ENCODE results near the gene GPR108. TPM values are rescaled to one million over a fixed set of nuclear protein-coding genes. Genes with fewer than 3 reads are reported as not detected.
"Not testable (repeated sequence)": the region's sequence is repeated elsewhere in the genome, so short reads cannot be mapped to it uniquely, and the experiment has no call there.

The GPR108 gene
- total and polyA plus RNA-seq, 5 donors from 2014 or later, result 60.7 to 98.8 (median 86.2) TPM

GRCh38 chr19:6767357-6768235, 30.2 kb upstream of the GPR108 start, which contains the start of gene SH2D3A:
Gene SH2D3A (minus strand): TSS chr19:6767435. CDS start chr19:6763748, 3,687 bp downstream.
- Histone ChIP-seq H3K36me3 (ENCODE audit: control insufficient read depth, insufficient read depth, low read length) (peaks cover 11% of the 10 kb centered on the region), H3K9me3 (ENCODE audit: control insufficient read depth in 2 of 2, low read length in 2 of 2) (no peaks in the 10 kb centered on the region), H3K4me1 (ENCODE audit: control insufficient read depth, insufficient read depth, low read length, poor library complexity, severe bottlenecking) (peaks cover 35% of the 10 kb centered on the region), H3K27me3 (ENCODE audit: control insufficient read depth, insufficient read depth, low read length) (no peaks in the 10 kb centered on the region), H3K27ac (ENCODE audit: insufficient read depth, low read length, poor library complexity, severe bottlenecking) (peak within 1 kb of the TSS; percentile 96), H3K4me3 (ENCODE audit: low read depth, low read length) (peak within 1 kb of the TSS; percentile 90)
- H3K27me3 Mint-ChIP-seq, result no peaks in the 10 kb centered on the region
- ATAC-seq (ENCODE audit: low read depth in 2 of 2) (peak; percentile 78), DNase-seq (peak; percentile 92 to 96 (median 94))
- no peaks in the 10 kb centered on the region for H3K9me3 Mint-ChIP-seq
- H3K36me3 Mint-ChIP-seq, result no peaks in the 10 kb centered on the region
- H3K4me3 Mint-ChIP-seq, result peak within 1 kb of the TSS; percentile 87 to 93 (median 93)
- peaks cover 6 to 69% (median 31%) of the 10 kb centered on the region in 4 donors for H3K4me1 Mint-ChIP-seq
- H3K27ac Mint-ChIP-seq, result peak within 1 kb of the TSS; percentile 92 to 96 (median 94)

GRCh38 chr19:6767081-6767356, 29.6 kb upstream of the GPR108 start:
- Mint-ChIP-seq H3K9me3 (no peaks in the 10 kb centered on the region), H3K36me3 (no peaks in the 10 kb centered on the region), H3K4me1 (peaks cover 6 to 64% (median 29%) of the 10 kb centered on the region in 4 donors), H3K27ac (peak overlapping the region; percentile 92 to 96 (median 94)), H3K27me3 (no peaks in the 10 kb centered on the region), H3K4me3 (peak overlapping the region; percentile 87 to 93 (median 93))
- Histone ChIP-seq H3K27me3 (ENCODE audit: control insufficient read depth, insufficient read depth, low read length) (no peaks in the 10 kb centered on the region), H3K9me3 (ENCODE audit: control insufficient read depth in 2 of 2, low read length in 2 of 2) (no peaks in the 10 kb centered on the region), H3K4me1 (ENCODE audit: control insufficient read depth, insufficient read depth, low read length, poor library complexity, severe bottlenecking) (peaks cover 29% of the 10 kb centered on the region), H3K36me3 (ENCODE audit: control insufficient read depth, insufficient read depth, low read length) (peaks cover 14% of the 10 kb centered on the region), H3K27ac (ENCODE audit: insufficient read depth, low read length, poor library complexity, severe bottlenecking) (peak overlapping the region; percentile 96), H3K4me3 (ENCODE audit: low read depth, low read length) (peak overlapping the region; percentile 90)
- peak; percentile 53 to 67 for ATAC-seq (ENCODE audit: low read depth in 2 of 2)
- peak in 1 of 3 donors; percentile 86 for DNase-seq

GRCh38 chr19:6766357-6767080, 29.1 kb upstream of the GPR108 start:
- Mint-ChIP-seq H3K36me3 (no peaks in the 10 kb centered on the region), H3K27ac (peak overlapping the region; percentile 92 to 96 (median 94)), H3K4me3 (peak overlapping the region; percentile 87 to 93 (median 93)), H3K27me3 (no peaks in the 10 kb centered on the region), H3K4me1 (peaks cover 6 to 62% (median 26%) of the 10 kb centered on the region in 4 donors), H3K9me3 (no peaks in the 10 kb centered on the region)
- Histone ChIP-seq H3K4me1 (ENCODE audit: control insufficient read depth, insufficient read depth, low read length, poor library complexity, severe bottlenecking) (peaks cover 29% of the 10 kb centered on the region), H3K4me3 (ENCODE audit: low read depth, low read length) (peak overlapping the region; percentile 90), H3K36me3 (ENCODE audit: control insufficient read depth, insufficient read depth, low read length) (peaks cover 14% of the 10 kb centered on the region), H3K27ac (ENCODE audit: insufficient read depth, low read length, poor library complexity, severe bottlenecking) (peak overlapping the region; percentile 96), H3K27me3 (ENCODE audit: control insufficient read depth, insufficient read depth, low read length) (no peaks in the 10 kb centered on the region), H3K9me3 (ENCODE audit: control insufficient read depth in 2 of 2, low read length in 2 of 2) (no peaks in the 10 kb centered on the region)
- ATAC-seq (ENCODE audit: low read depth in 2 of 2), result no peak
- DNase-seq, result peak in 1 of 3 donors; percentile 42

DNA sequence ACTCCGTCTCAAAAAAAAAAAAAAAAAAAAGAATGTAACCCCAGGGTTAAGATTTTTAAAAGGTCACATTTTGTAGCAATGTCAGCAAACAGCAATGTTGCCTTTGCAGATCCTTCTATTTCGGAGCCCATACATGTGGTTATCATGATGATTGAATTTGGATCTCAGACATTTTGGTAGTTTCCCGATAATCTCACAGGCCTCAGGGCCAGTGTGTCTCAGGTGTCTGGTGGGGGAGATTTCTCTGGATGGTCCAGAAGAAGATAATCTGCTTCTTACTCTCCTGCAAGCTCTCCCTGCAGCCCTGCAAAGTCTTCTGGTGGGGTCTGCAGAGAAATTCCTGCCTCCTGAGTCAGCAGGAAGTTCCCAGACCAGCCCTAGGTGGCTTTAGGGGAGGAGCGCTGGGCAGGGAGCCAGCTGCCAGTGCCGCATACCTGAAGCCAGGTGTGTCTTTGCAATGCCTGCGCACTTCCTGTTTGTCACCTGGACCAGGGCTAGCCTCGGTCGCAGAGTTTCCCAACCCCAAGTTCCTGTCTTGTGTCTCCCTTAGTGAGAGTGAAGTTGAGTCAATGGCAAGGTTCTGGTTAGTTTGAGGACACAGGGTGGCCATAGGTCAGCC, 28.5 kb upstream of the GPR108 start:
- peak in 1 of 3 donors; percentile 24 for DNase-seq
- Mint-ChIP-seq H3K9me3 (no peaks in the 10 kb centered on the region), H3K36me3 (no peaks in the 10 kb centered on the region), H3K27ac (peak overlapping the region; percentile 92 to 96 (median 94)), H3K4me1 (peaks cover 6 to 64% (median 26%) of the 10 kb centered on the region in 4 donors), H3K27me3 (no peaks in the 10 kb centered on the region), H3K4me3 (peak overlapping the region; percentile 87 to 93 (median 93))
- no peaks in the 10 kb centered on the region for H3K9me3 ChIP-seq (ENCODE audit: control insufficient read depth in 2 of 2, low read length in 2 of 2)
- ATAC-seq (ENCODE audit: low read depth in 2 of 2), result no peak
- peaks cover 29% of the 10 kb centered on the region for H3K4me1 ChIP-seq (ENCODE audit: control insufficient read depth, insufficient read depth, low read length, poor library complexity, severe bottlenecking)
- peak overlapping the region; percentile 90 for H3K4me3 ChIP-seq (ENCODE audit: low read depth, low read length)
- H3K36me3 ChIP-seq (ENCODE audit: control insufficient read depth, insufficient read depth, low read length), result peaks cover 20% of the 10 kb centered on the region
- H3K27me3 ChIP-seq (ENCODE audit: control insufficient read depth, insufficient read depth, low read length), result no peaks in the 10 kb centered on the region
- H3K27ac ChIP-seq (ENCODE audit: insufficient read depth, low read length, poor library complexity, severe bottlenecking), result peak overlapping the region; percentile 96

- not testable (repeated sequence) for H3K27ac Mint-ChIP-seq; DNase-seq; H3K4me3 Mint-ChIP-seq; H3K9me3 ChIP-seq (ENCODE audit: control insufficient read depth in 2 of 2, low read length in 2 of 2); H3K36me3 Mint-ChIP-seq; H3K4me3 ChIP-seq (ENCODE audit: low read depth, low read length); H3K9me3 Mint-ChIP-seq; ATAC-seq (ENCODE audit: low read depth in 2 of 2); H3K27me3 Mint-ChIP-seq; H3K27ac ChIP-seq (ENCODE audit: insufficient read depth, low read length, poor library complexity, severe bottlenecking); H3K27me3 ChIP-seq (ENCODE audit: control insufficient read depth, insufficient read depth, low read length)
- H3K4me1 ChIP-seq (ENCODE audit: control insufficient read depth, insufficient read depth, low read length, poor library complexity, severe bottlenecking), result peaks cover 17% of the 10 kb centered on the region
- H3K36me3 ChIP-seq (ENCODE audit: control insufficient read depth, insufficient read depth, low read length), result peaks cover 45% of the 10 kb centered on the region
- H3K4me1 Mint-ChIP-seq, result peaks cover 6 to 40% (median 14%) of the 10 kb centered on the region in 4 donors
Measured at GRCh38 chr19:6762253-6762797, 24.9 kb upstream of the GPR108 start.

DNA sequence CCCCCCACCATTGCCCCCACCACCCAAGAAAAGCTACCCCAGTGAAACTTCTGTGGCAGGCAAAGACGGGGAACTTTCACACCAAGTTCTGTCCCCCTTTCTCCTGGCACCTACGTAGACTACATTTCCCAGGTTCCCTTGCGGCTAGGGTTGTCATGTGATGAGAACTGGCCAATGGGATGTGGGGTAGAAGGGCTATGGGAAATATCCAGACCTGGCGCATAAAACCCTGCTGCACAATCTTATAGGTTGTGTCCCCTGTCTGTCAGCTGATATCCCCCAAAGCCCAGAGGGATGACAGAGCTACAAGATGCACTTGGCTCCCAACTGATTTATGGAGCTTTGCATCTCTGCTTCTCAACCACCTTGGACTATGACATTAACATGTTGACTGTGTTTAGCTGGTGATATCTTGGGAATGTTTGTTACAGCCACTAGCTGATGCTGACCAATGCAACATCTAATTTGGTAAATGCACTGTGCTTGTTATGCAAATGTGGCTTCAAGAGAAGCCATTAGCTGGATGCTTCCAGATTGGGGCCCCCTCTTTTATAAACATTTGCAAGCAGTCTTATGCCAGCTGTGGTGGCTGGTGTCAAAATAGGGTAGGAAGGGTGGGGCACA, 23.8 kb upstream of the GPR108 start:
- H3K36me3 Mint-ChIP-seq, result peaks cover 9% of the 10 kb centered on the region
- no peaks in the 10 kb centered on the region for H3K27me3 Mint-ChIP-seq
- H3K27ac Mint-ChIP-seq, result peak overlapping the region in 1 of 3 donors; percentile 26
- H3K4me3 ChIP-seq (ENCODE audit: low read depth, low read length), result no peak overlapping the region
- H3K4me3 Mint-ChIP-seq, result no peak overlapping the region
- ATAC-seq (ENCODE audit: low read depth in 2 of 2) (no peak), DNase-seq (peak in 1 of 3 donors; percentile 39)
- no peaks in the 10 kb centered on the region for H3K9me3 ChIP-seq (ENCODE audit: control insufficient read depth in 2 of 2, low read length in 2 of 2)
- peaks cover 6% of the 10 kb centered on the region for H3K4me1 ChIP-seq (ENCODE audit: control insufficient read depth, insufficient read depth, low read length, poor library complexity, severe bottlenecking)
- H3K4me1 Mint-ChIP-seq, result peaks cover 0 to 31% (median 5%) of the 10 kb centered on the region in 4 donors
- H3K36me3 ChIP-seq (ENCODE audit: control insufficient read depth, insufficient read depth, low read length), result peaks cover 47% of the 10 kb centered on the region
- H3K27me3 ChIP-seq (ENCODE audit: control insufficient read depth, insufficient read depth, low read length), result no peaks in the 10 kb centered on the region
- no peak overlapping the region for H3K27ac ChIP-seq (ENCODE audit: insufficient read depth, low read length, poor library complexity, severe bottlenecking)
- no peaks in the 10 kb centered on the region for H3K9me3 Mint-ChIP-seq

- DNase-seq (no peak), ATAC-seq (ENCODE audit: low read depth in 2 of 2) (no peak)
- H3K9me3 Mint-ChIP-seq, result no peaks in the 10 kb centered on the region
- peaks cover 47% of the 10 kb centered on the region for H3K36me3 ChIP-seq (ENCODE audit: control insufficient read depth, insufficient read depth, low read length)
- H3K4me3 ChIP-seq (ENCODE audit: low read depth, low read length), result no peak overlapping the region
- peak overlapping the region in 1 of 3 donors; percentile 26 for H3K27ac Mint-ChIP-seq
- no peak overlapping the region for H3K27ac ChIP-seq (ENCODE audit: insufficient read depth, low read length, poor library complexity, severe bottlenecking)
- peaks cover under 1% of the 10 kb centered on the region for H3K4me1 ChIP-seq (ENCODE audit: control insufficient read depth, insufficient read depth, low read length, poor library complexity, severe bottlenecking)
- peaks cover 9% of the 10 kb centered on the region for H3K36me3 Mint-ChIP-seq
- no peaks in the 10 kb centered on the region for H3K27me3 ChIP-seq (ENCODE audit: control insufficient read depth, insufficient read depth, low read length)
- no peak overlapping the region for H3K4me3 Mint-ChIP-seq
- H3K9me3 ChIP-seq (ENCODE audit: control insufficient read depth in 2 of 2, low read length in 2 of 2), result no peaks in the 10 kb centered on the region
- no peaks in the 10 kb centered on the region for H3K27me3 Mint-ChIP-seq
- peaks cover 0 to 25% (median 3%) of the 10 kb centered on the region in 4 donors for H3K4me1 Mint-ChIP-seq
Measured at GRCh38 chr19:6760606-6761005, 23.2 kb upstream of the GPR108 start.

Data from CD4-positive, CD25-positive, alpha-beta regulatory T cell (primary cell).